Prostate gland (tissue), 2 donors: ENCODE data around the gene HSPBP1. TPM values are rescaled to one million over a fixed set of nuclear protein-coding genes. Genes with fewer than 3 reads are reported as not detected.

Experiments
- DNase-seq: peaks from one replicate; pipeline ENCODE4 v3.0.0-alpha.2; 2019; ENCODE audit warnings: low spot score
- H3K27ac ChIP-seq, 2 donors: fragments of 200-600 bp; sonication (generic); 2 replicates each; pipeline ENCODE4 v1.5.1; 2017 to 2019
- H3K27me3 ChIP-seq: fragments of 200-600 bp; sonication (generic); replicated peaks from 2 replicates; pipeline ENCODE4 v1.5.1; 2019; ENCODE audit not compliant: insufficient read depth
- H3K36me3 ChIP-seq, 2 donors: fragments of 200-600 bp; sonication (generic); 1 replicate in 1 of 2; 2 replicates in 1 of 2; pipeline versions ENCODE4 v1.5.1 to v1.8.1; 2017 to 2019
- H3K4me1 ChIP-seq: fragments of 200-600 bp; sonication (generic); replicated peaks from 2 replicates; pipeline ENCODE4 v1.5.1; 2019
- H3K4me3 ChIP-seq, 2 donors: fragments of 200-600 bp; sonication (generic); 2 replicates each; pipeline ENCODE4 v1.5.1; 2017 to 2019
- H3K9me3 ChIP-seq: fragments of 200-600 bp; sonication (generic); 2 replicates; pipeline ENCODE4 v1.5.1; 2017
- CTCF ChIP-seq, 4 experiments: fragments of 200-600 bp in 2 of 4; fragments of 450-650 bp in 2 of 4; sonication (generic) in 2 of 4; IDR thresholded peaks; 1 replicate in 3 of 4; 2 replicates in 1 of 4; pipeline ENCODE4 v1.5.1; 2016 to 2019; ENCODE audit warnings: antibody characterized with exemption in 4 of 4, mild to moderate bottlenecking in 2 of 4, moderate library complexity in 2 of 4
- POLR2A ChIP-seq: fragments of 450-650 bp; IDR thresholded peaks from one replicate; pipeline ENCODE4 v1.6.1; 2016; ENCODE audit warnings: antibody characterized with exemption, mild to moderate bottlenecking
- POLR2AphosphoS5 ChIP-seq: sonication (generic); formaldehyde crosslinking; IDR thresholded peaks from one replicate; pipeline ENCODE4 v1.6.1; 2017; ENCODE audit warnings: antibody characterized with exemption
- WGBS: methylation state at CpG from one replicate; pipeline ENCODE4 v1.1.5; 2018; 5-methylcytosine and 5-hydroxymethylcytosine counted together
- intact Hi-C: fragments of 100-400 bp; cut with DNase I; formaldehyde crosslinking; loops from one replicate; pipeline ENCODE4 v1.14.2; 2022
- total RNA-seq, 2 donors: library from RNA; depleted of rRNA; stranded (reverse); fragments of >200 nt; gene quantifications; one replicate each; pipeline ENCODE4 v1.1.0, GENCODE V29; 2016

HSPBP1 gene
- total RNA-seq, 2 donors from 2014 or later: 33.6 to 36.0 TPM

- no peak overlapping the region for H3K4me3 ChIP-seq
- no peaks in the 10 kb centered on the region for H3K4me1 ChIP-seq
- H3K27ac ChIP-seq: no peak overlapping the region
- DNase-seq: no peak
- no peaks in the 10 kb centered on the region for H3K27me3 ChIP-seq
- 74% methylated on average over 14 of the region's 14 CpGs for WGBS
- intact Hi-C loops: loop anchor here (5.0 kb wide), 2 partner anchors 37 to 82 kb away; partner anchors contain the start of gene RPL28
- no peaks in the 10 kb centered on the region for H3K9me3 ChIP-seq
- TF ChIP-seq CTCF (IDR thresholded peaks at IDR 0.05): no peak
- no peaks in the 10 kb centered on the region for H3K36me3 ChIP-seq
Measured at GRCh38 chr19:55304980-55305379, 25.1 kb upstream of the HSPBP1 start.

- intact Hi-C loops: loop anchor here (5.0 kb wide), 2 partner anchors 38 to 83 kb away; partner anchors contain the start of gene RPL28
- TF ChIP-seq CTCF (IDR thresholded peaks at IDR 0.05) (no peak), POLR2AphosphoS5 (no peak), POLR2A (no peak)
- no peaks in the 10 kb centered on the region for H3K4me1 ChIP-seq
- no peaks in the 10 kb centered on the region for H3K27me3 ChIP-seq
- H3K27ac ChIP-seq: no peak overlapping the region
- H3K36me3 ChIP-seq: no peaks in the 10 kb centered on the region
- DNase-seq: no peak
- no peaks in the 10 kb centered on the region for H3K9me3 ChIP-seq
- no peak overlapping the region for H3K4me3 ChIP-seq
- 94% methylated on average over 22 of the region's 39 CpGs for WGBS
Measured at GRCh38 chr19:55304279-55304978, 24.5 kb upstream of the HSPBP1 start.

GRCh38 chr19:55303477-55303876 lies 23.6 kb upstream of the HSPBP1 start:
- Histone ChIP-seq H3K4me1 (no peaks in the 10 kb centered on the region), H3K36me3 (no peaks in the 10 kb centered on the region), H3K27ac (no peak overlapping the region), H3K4me3 (no peak overlapping the region), H3K27me3 (no peaks in the 10 kb centered on the region), H3K9me3 (no peaks in the 10 kb centered on the region)
- TF ChIP-seq CTCF (IDR thresholded peaks at IDR 0.05) (no peak), POLR2AphosphoS5 (no peak), POLR2A (no peak)
- no peak for DNase-seq
- WGBS: 95% methylated on average over 10 of the region's 11 CpGs
- intact Hi-C loops: loop anchor here (5.0 kb wide), 2 partner anchors 39 to 84 kb away; partner anchors contain the start of gene RPL28

- no peak overlapping the region for H3K27ac ChIP-seq
- no peak overlapping the region for H3K4me3 ChIP-seq
- no peaks in the 10 kb centered on the region for H3K9me3 ChIP-seq
- H3K36me3 ChIP-seq: no peaks in the 10 kb centered on the region
- intact Hi-C loops: loop anchor here (5.0 kb wide), 2 partner anchors 40 to 85 kb away; partner anchors contain the start of gene RPL28
- WGBS: 84% methylated on average over 12 of the region's 12 CpGs
- no peaks in the 10 kb centered on the region for H3K27me3 ChIP-seq
- no peaks in the 10 kb centered on the region for H3K4me1 ChIP-seq
- TF ChIP-seq POLR2A: no peak
- TF ChIP-seq POLR2AphosphoS5: no peak
- TF ChIP-seq CTCF (IDR thresholded peaks at IDR 0.05): no peak
- no peak for DNase-seq
Measured at GRCh38 chr19:55302318-55302703, 22.4 kb upstream of the HSPBP1 start.
